ENCODE results near the gene NAA38. TPM values are rescaled to one million over a fixed set of nuclear protein-coding genes. Genes with fewer than 3 reads are reported as not detected.
A peak's percentile ranks its signal among the peaks of the same experiment; 100 is the strongest.

The NAA38 gene
- total and polyA plus RNA-seq, 2 experiments from 2014 or later = 17.1 to 74.8 TPM

DNA sequence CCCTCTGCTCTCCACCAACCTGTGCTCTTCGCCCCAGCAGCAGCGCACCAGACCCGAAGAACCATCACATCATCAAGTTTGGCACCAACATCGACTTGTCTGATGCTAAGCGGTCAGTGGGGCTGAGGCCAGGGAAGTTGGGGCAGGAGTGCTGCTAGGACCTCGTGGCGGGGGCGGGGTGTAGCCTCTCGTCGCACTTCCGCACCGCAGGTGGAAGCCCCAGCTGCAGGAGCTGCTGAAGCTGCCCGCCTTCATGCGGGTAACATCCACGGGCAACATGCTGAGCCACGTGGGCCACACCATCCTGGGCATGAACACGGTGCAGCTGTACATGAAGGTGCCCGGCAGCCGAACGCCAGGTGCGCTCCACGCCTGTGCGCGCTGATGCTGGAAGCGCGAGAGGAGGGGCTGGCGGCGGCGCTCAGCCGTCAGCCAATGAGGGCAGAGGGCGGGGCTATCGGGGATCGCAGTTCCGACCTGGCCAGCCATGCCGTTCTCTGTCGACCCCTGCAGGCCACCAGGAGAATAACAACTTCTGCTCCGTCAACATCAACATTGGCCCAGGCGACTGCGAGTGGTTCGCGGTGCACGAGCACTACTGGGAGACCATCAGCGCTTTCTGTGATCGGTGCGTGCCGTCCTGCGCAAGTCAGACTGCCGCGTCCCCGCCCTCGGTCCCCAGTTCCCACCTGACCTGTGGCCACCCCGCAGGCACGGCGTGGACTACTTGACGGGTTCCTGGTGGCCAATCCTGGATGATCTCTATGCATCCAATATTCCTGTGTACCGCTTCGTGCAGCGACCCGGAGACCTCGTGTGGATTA, 5.7 kb downstream of the NAA38 start:
- no peaks in the 10 kb centered on the region; the same call in 1 of the 2 replicates for H3K36me3 ChIP-seq (ENCODE audit: insufficient read depth)
- peak overlapping the region; percentile 82 for H3K4me3 Mint-ChIP-seq
- H3K9me2 ChIP-seq (ENCODE audit: insufficient read depth) = no peaks in the 10 kb centered on the region
- H2AFZ ChIP-seq = peak overlapping the region; percentile 97
- TF ChIP-seq, protein P1, sequence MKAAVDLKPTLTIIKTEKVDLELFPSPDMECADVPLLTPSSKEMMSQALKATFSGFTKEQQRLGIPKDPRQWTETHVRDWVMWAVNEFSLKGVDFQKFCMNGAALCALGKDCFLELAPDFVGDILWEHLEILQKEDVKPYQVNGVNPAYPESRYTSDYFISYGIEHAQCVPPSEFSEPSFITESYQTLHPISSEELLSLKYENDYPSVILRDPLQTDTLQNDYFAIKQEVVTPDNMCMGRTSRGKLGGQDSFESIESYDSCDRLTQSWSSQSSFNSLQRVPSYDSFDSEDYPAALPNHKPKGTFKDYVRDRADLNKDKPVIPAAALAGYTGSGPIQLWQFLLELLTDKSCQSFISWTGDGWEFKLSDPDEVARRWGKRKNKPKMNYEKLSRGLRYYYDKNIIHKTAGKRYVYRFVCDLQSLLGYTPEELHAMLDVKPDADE (IDR thresholded peaks at IDR 0.05) = no peak
- TF ChIP-seq POLR2AphosphoS5 (IDR thresholded peaks at IDR 0.05; ENCODE audit: low read depth) (peak; percentile 87), ZNF331 (CRISPR knock-in tag; IDR thresholded peaks at IDR 0.05; ENCODE audit: low read depth) (no peak), STAT1 (IDR thresholded peaks at IDR 0.05; ENCODE audit: unreplicated experiment) (no peak), CREB1 (CRISPR knock-in tag; IDR thresholded peaks at IDR 0.05; ENCODE audit: low read depth) (no peak; the same call in 1 of the 2 replicates), EZH2phosphoT487 (IDR thresholded peaks at IDR 0.05; ENCODE audit: unreplicated experiment) (no peak), NANOG (IDR thresholded peaks at IDR 0.05; ENCODE audit: borderline replicate concordance) (no peak), ZNF462 (CRISPR knock-in tag; IDR thresholded peaks at IDR 0.05) (no peak), JUNB (IDR thresholded peaks at IDR 0.05; ENCODE audit: unreplicated experiment) (no peak), ZNF114 (CRISPR knock-in tag; IDR thresholded peaks at IDR 0.05) (no peak), EZH2 (IDR thresholded peaks at IDR 0.05; ENCODE audit: low read depth, unreplicated experiment) (peak; percentile 57)
- TF ChIP-seq, protein P2, sequence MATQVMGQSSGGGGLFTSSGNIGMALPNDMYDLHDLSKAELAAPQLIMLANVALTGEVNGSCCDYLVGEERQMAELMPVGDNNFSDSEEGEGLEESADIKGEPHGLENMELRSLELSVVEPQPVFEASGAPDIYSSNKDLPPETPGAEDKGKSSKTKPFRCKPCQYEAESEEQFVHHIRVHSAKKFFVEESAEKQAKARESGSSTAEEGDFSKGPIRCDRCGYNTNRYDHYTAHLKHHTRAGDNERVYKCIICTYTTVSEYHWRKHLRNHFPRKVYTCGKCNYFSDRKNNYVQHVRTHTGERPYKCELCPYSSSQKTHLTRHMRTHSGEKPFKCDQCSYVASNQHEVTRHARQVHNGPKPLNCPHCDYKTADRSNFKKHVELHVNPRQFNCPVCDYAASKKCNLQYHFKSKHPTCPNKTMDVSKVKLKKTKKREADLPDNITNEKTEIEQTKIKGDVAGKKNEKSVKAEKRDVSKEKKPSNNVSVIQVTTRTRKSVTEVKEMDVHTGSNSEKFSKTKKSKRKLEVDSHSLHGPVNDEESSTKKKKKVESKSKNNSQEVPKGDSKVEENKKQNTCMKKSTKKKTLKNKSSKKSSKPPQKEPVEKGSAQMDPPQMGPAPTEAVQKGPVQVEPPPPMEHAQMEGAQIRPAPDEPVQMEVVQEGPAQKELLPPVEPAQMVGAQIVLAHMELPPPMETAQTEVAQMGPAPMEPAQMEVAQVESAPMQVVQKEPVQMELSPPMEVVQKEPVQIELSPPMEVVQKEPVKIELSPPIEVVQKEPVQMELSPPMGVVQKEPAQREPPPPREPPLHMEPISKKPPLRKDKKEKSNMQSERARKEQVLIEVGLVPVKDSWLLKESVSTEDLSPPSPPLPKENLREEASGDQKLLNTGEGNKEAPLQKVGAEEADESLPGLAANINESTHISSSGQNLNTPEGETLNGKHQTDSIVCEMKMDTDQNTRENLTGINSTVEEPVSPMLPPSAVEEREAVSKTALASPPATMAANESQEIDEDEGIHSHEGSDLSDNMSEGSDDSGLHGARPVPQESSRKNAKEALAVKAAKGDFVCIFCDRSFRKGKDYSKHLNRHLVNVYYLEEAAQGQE (IDR thresholded peaks at IDR 0.05; ENCODE audit: unreplicated experiment) = no peak
- TF ChIP-seq, protein P3, sequence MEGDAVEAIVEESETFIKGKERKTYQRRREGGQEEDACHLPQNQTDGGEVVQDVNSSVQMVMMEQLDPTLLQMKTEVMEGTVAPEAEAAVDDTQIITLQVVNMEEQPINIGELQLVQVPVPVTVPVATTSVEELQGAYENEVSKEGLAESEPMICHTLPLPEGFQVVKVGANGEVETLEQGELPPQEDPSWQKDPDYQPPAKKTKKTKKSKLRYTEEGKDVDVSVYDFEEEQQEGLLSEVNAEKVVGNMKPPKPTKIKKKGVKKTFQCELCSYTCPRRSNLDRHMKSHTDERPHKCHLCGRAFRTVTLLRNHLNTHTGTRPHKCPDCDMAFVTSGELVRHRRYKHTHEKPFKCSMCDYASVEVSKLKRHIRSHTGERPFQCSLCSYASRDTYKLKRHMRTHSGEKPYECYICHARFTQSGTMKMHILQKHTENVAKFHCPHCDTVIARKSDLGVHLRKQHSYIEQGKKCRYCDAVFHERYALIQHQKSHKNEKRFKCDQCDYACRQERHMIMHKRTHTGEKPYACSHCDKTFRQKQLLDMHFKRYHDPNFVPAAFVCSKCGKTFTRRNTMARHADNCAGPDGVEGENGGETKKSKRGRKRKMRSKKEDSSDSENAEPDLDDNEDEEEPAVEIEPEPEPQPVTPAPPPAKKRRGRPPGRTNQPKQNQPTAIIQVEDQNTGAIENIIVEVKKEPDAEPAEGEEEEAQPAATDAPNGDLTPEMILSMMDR (conservative IDR thresholded peaks at IDR 0.05; ENCODE audit: low read depth in 2 of 2) = peak; percentile 63 to 97
- no peaks in the 10 kb centered on the region; the same call in 2 of the 3 replicates for H3K36me3 Mint-ChIP-seq (ENCODE audit: low read depth)
- H3K4me2 ChIP-seq = peak overlapping the region; percentile 90
- peaks cover 86% of the 10 kb centered on the region for H3K27me3 ChIP-seq (ENCODE audit: insufficient read depth)
- no peak overlapping the region for H3K27ac ChIP-seq (ENCODE audit: low read depth)
- DNase-seq (ENCODE audit: low spot score) (peak; percentile 96), ATAC-seq (peak; percentile 57)
- H3K79me2 ChIP-seq (replicated peaks; ENCODE audit: insufficient read depth) = no peaks in the 10 kb centered on the region
- no peak overlapping the region for H3K27ac Mint-ChIP-seq
- H3K9me3 Mint-ChIP-seq = no peaks in the 10 kb centered on the region; the same call in 2 of the 3 replicates
- H3F3A ChIP-seq (replicated peaks; ENCODE audit: low read depth) = peaks cover 17% of the 10 kb centered on the region; the same call in 1 of the 2 replicates
- H3K27me3 Mint-ChIP-seq (ENCODE audit: insufficient read depth, low read depth, poor library complexity) = peaks cover 28% of the 10 kb centered on the region
- H4K20me1 ChIP-seq (replicated peaks; ENCODE audit: insufficient read depth) = no peaks in the 10 kb centered on the region; the same call in 1 of the 2 replicates
- peak overlapping the region; percentile 80 for H3K4me3 ChIP-seq
- H3K4me1 ChIP-seq (ENCODE audit: insufficient read depth) = peaks cover 36% of the 10 kb centered on the region
- H3K4me1 Mint-ChIP-seq = peaks cover 27% of the 10 kb centered on the region
